ENCODE data around the gene TCEA3. TPM values are rescaled to one million over a fixed set of nuclear protein-coding genes. Genes with fewer than 3 reads are reported as not detected.

Gene TCEA3
- total RNA-seq, 2 donors from 2014 or later: 128 to 133 TPM

DNA sequence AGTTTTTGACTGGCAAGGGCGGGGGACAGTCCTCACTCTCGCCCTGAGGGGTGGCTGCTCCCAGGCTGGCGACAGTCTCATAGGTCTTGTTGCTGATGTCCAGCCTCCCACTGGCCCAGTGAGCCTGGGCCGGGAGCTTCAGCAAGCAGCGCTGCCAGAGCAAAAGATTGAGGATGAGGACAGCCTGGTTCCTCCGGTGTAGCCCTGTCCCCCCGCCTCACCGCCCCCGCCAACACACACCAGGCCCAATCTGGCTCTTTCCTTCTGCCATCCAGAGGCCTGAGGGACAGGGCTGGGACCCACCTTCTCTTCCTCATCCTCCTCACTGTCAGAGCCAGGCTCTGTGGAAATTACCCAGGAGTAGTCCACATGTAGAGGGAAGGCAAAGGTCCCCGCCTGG, 8.6 kb upstream of the TCEA3 start:
- H3K36me3 ChIP-seq: no peaks in the 10 kb centered on the region
- H3K4me3 ChIP-seq: no peak overlapping the region
- no peaks in the 10 kb centered on the region for H3K27me3 ChIP-seq
- no peak overlapping the region for H3K9ac ChIP-seq (ENCODE audit: low read depth in 2 of 2, low read length in 2 of 2)
- H3K9me3 ChIP-seq: no peaks in the 10 kb centered on the region
- no peak overlapping the region for H3K27ac ChIP-seq
- TF ChIP-seq, protein P1, sequence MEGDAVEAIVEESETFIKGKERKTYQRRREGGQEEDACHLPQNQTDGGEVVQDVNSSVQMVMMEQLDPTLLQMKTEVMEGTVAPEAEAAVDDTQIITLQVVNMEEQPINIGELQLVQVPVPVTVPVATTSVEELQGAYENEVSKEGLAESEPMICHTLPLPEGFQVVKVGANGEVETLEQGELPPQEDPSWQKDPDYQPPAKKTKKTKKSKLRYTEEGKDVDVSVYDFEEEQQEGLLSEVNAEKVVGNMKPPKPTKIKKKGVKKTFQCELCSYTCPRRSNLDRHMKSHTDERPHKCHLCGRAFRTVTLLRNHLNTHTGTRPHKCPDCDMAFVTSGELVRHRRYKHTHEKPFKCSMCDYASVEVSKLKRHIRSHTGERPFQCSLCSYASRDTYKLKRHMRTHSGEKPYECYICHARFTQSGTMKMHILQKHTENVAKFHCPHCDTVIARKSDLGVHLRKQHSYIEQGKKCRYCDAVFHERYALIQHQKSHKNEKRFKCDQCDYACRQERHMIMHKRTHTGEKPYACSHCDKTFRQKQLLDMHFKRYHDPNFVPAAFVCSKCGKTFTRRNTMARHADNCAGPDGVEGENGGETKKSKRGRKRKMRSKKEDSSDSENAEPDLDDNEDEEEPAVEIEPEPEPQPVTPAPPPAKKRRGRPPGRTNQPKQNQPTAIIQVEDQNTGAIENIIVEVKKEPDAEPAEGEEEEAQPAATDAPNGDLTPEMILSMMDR (IDR thresholded peaks at IDR 0.05): no peak
- intact Hi-C loops (cut with DNase I): no loop called here
- peaks cover 10% of the 10 kb centered on the region for H3K4me1 ChIP-seq
- no peak for DNase-seq

DNA sequence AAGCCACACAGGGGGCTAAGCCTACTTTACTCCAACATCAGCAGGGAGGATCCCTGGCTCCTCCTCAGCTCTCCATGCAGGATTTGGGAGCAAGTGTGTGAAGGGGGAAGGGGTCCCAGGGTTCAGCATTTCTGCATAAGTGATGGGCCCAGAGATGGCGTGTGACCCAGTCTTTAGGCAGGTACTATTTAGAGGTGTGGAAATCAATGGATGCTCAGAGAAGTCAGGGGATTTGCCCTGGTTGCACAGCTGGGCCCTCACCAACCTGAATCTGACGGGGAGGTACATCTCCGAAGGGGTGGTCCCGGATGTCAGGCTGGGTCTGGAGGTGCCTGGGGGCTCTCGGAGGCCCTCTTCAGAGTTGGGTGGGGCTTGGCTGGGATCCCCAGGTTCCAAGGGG, 6.9 kb upstream of the TCEA3 start:
- no peaks in the 10 kb centered on the region for H3K36me3 ChIP-seq
- no peak overlapping the region for H3K4me3 ChIP-seq
- intact Hi-C loops (cut with DNase I): no loop called here
- no peak overlapping the region for H3K9ac ChIP-seq (ENCODE audit: low read depth in 2 of 2, low read length in 2 of 2)
- H3K4me1 ChIP-seq: peaks cover 6% of the 10 kb centered on the region
- TF ChIP-seq, protein P1 (IDR thresholded peaks at IDR 0.05): no peak
- H3K9me3 ChIP-seq: no peaks in the 10 kb centered on the region
- DNase-seq: no peak
- no peaks in the 10 kb centered on the region for H3K27me3 ChIP-seq
- H3K27ac ChIP-seq: no peak overlapping the region

DNA sequence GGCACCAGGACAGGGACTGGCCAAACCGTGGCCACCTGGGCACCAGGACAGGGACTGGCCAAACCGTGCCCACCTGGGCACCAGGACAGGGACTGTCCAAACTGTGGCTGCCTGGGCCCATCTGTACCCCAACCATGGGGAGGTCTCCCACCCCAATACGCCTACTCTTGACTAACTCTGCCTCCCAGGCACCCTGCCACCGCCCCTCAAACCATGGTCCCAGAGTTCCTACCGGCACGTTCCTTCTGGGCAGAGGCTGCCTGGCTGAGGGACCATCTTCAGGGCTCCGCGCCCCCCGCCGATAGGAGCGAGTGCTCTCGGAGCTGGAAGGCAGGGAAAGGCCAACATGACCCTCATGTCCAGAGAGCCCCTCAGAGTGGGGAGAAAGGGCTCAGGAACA, 6.3 kb upstream of the TCEA3 start:
- intact Hi-C loops (cut with DNase I): no loop called here
- no peaks in the 10 kb centered on the region for H3K9me3 ChIP-seq
- no peaks in the 10 kb centered on the region for H3K27me3 ChIP-seq
- no peak for DNase-seq
- peaks cover 4% of the 10 kb centered on the region for H3K4me1 ChIP-seq
- no peaks in the 10 kb centered on the region for H3K36me3 ChIP-seq
- no peak overlapping the region for H3K27ac ChIP-seq
- TF ChIP-seq, protein P1 (IDR thresholded peaks at IDR 0.05): no peak
- H3K9ac ChIP-seq (ENCODE audit: low read depth in 2 of 2, low read length in 2 of 2): no peak overlapping the region
- no peak overlapping the region for H3K4me3 ChIP-seq

DNA sequence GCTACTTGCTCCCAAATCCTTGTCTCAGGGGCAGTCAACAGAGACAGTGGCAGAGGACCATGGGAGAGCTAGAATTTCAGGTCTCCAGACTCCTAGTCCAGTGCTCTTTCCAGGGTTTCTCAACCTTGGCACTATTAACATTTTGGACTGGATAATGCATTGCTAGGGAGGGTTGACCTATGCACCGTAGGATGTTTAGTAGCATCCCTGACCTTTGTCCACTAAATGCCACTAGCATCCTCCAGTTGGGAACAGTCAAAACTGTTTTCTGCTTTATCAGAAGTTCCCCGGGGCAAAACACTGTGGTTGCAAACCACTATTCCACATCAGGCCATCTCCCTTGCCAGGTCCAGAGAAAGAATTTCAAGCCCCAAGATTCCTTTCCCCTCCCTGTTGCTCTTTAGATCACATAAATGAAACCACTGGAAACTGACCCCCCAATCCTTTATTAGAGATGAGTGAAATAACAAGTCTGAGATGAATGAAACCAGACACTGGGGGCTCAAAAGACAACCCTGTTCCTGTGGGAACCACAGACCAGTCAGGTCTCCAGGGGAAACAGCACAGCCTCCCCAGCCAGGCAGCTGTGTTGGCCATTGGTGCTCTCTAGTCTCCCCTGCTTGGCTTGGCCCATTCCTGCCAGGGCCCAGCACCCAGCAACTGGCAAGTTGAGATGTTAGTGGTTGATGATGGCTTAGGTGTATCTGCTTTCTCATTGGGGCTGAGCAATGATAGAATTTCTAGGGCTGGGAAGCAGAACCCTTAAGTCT, 3.8 kb upstream of the TCEA3 start:
- no peak overlapping the region for H3K27ac ChIP-seq
- no peak overlapping the region for H3K9ac ChIP-seq (ENCODE audit: low read depth in 2 of 2, low read length in 2 of 2)
- H3K4me3 ChIP-seq: no peak overlapping the region
- H3K27me3 ChIP-seq: no peaks in the 10 kb centered on the region
- intact Hi-C loops (cut with DNase I): no loop called here
- TF ChIP-seq, protein P1 (IDR thresholded peaks at IDR 0.05): no peak
- no peak for DNase-seq
- no peaks in the 10 kb centered on the region for H3K36me3 ChIP-seq
- H3K9me3 ChIP-seq: no peaks in the 10 kb centered on the region
- no peaks in the 10 kb centered on the region for H3K4me1 ChIP-seq

DNA sequence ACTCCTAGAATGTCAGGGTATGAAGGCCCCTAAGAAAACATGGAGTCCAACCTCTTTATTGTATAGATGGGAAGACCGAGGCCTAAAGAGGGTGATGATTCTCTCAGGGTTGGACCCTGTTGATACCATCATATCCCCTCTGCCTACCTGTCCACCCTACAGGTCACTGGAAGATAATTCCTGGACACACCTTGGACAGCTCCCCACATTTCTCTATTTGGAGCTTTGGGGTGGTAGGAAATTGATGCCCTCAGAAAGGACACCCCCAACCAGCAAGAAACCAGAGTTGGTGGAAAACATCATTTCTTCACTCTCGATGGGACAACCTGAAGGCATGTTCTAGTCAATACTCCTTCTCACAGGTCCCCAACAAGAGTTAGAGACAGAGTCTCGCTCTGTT, 3.0 kb upstream of the TCEA3 start:
- no peak overlapping the region for H3K27ac ChIP-seq
- TF ChIP-seq, protein P1 (IDR thresholded peaks at IDR 0.05): no peak
- DNase-seq: no peak
- H3K4me1 ChIP-seq: no peaks in the 10 kb centered on the region
- no peak overlapping the region for H3K9ac ChIP-seq (ENCODE audit: low read depth in 2 of 2, low read length in 2 of 2)
- H3K4me3 ChIP-seq: no peak overlapping the region
- H3K36me3 ChIP-seq: no peaks in the 10 kb centered on the region
- H3K9me3 ChIP-seq: no peaks in the 10 kb centered on the region
- no peaks in the 10 kb centered on the region for H3K27me3 ChIP-seq
- intact Hi-C loops (cut with DNase I): no loop called here

Measured in colonic mucosa (tissue), 4 donors.